ENCODE data around the gene CKS2. TPM values are rescaled to one million over a fixed set of nuclear protein-coding genes. Genes with fewer than 3 reads are reported as not detected.

The CKS2 gene
- total and polyA plus RNA-seq, 2 of the 8 experiments (the other 6 are each of a cell fraction or from before 2014, with no cell fraction given) = 337 to 689 TPM

DNA sequence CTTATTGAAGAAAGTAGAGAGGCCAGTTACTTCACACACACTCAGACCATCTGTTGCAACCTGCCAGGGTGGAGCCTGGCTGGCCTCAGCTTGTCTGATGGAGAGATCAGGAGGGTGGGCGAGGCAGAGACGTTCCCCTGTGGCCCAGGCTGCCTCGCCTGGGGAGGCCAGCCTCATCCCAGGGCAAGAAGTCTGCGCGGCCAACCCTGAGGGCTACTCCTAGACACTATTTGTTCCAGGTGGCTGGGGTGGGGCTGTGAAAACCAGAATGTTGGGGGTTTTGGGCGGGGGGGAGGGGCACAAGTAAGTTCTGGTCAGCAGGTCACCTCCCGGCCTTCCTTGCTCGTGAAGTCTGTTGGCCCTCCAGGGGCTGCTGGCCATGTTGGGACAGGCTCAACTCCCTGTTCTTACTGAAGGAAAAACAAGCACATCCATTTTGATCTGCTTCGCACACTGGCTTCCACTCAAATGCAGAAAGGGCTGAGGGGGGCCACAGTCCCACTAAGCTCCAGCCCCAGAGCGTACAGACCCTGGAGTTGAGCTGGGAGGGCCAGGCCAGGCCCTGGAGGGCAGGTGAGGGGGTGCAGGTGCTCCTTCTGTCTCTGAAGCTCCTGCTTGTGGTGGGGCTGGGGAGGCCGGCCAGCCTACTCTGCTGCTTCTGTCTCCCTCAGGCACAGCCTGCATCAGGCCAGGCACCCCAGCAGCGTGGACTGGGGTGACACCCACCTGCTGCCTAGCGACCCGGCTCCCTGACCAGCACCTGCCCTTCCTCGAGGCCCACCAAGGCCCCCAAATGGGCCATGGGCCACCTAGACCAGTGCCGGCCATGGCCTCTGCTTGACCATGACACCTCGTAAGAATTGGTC, 53.9 kb downstream of the CKS2 start (continued):
- TF ChIP-seq, protein P1, sequence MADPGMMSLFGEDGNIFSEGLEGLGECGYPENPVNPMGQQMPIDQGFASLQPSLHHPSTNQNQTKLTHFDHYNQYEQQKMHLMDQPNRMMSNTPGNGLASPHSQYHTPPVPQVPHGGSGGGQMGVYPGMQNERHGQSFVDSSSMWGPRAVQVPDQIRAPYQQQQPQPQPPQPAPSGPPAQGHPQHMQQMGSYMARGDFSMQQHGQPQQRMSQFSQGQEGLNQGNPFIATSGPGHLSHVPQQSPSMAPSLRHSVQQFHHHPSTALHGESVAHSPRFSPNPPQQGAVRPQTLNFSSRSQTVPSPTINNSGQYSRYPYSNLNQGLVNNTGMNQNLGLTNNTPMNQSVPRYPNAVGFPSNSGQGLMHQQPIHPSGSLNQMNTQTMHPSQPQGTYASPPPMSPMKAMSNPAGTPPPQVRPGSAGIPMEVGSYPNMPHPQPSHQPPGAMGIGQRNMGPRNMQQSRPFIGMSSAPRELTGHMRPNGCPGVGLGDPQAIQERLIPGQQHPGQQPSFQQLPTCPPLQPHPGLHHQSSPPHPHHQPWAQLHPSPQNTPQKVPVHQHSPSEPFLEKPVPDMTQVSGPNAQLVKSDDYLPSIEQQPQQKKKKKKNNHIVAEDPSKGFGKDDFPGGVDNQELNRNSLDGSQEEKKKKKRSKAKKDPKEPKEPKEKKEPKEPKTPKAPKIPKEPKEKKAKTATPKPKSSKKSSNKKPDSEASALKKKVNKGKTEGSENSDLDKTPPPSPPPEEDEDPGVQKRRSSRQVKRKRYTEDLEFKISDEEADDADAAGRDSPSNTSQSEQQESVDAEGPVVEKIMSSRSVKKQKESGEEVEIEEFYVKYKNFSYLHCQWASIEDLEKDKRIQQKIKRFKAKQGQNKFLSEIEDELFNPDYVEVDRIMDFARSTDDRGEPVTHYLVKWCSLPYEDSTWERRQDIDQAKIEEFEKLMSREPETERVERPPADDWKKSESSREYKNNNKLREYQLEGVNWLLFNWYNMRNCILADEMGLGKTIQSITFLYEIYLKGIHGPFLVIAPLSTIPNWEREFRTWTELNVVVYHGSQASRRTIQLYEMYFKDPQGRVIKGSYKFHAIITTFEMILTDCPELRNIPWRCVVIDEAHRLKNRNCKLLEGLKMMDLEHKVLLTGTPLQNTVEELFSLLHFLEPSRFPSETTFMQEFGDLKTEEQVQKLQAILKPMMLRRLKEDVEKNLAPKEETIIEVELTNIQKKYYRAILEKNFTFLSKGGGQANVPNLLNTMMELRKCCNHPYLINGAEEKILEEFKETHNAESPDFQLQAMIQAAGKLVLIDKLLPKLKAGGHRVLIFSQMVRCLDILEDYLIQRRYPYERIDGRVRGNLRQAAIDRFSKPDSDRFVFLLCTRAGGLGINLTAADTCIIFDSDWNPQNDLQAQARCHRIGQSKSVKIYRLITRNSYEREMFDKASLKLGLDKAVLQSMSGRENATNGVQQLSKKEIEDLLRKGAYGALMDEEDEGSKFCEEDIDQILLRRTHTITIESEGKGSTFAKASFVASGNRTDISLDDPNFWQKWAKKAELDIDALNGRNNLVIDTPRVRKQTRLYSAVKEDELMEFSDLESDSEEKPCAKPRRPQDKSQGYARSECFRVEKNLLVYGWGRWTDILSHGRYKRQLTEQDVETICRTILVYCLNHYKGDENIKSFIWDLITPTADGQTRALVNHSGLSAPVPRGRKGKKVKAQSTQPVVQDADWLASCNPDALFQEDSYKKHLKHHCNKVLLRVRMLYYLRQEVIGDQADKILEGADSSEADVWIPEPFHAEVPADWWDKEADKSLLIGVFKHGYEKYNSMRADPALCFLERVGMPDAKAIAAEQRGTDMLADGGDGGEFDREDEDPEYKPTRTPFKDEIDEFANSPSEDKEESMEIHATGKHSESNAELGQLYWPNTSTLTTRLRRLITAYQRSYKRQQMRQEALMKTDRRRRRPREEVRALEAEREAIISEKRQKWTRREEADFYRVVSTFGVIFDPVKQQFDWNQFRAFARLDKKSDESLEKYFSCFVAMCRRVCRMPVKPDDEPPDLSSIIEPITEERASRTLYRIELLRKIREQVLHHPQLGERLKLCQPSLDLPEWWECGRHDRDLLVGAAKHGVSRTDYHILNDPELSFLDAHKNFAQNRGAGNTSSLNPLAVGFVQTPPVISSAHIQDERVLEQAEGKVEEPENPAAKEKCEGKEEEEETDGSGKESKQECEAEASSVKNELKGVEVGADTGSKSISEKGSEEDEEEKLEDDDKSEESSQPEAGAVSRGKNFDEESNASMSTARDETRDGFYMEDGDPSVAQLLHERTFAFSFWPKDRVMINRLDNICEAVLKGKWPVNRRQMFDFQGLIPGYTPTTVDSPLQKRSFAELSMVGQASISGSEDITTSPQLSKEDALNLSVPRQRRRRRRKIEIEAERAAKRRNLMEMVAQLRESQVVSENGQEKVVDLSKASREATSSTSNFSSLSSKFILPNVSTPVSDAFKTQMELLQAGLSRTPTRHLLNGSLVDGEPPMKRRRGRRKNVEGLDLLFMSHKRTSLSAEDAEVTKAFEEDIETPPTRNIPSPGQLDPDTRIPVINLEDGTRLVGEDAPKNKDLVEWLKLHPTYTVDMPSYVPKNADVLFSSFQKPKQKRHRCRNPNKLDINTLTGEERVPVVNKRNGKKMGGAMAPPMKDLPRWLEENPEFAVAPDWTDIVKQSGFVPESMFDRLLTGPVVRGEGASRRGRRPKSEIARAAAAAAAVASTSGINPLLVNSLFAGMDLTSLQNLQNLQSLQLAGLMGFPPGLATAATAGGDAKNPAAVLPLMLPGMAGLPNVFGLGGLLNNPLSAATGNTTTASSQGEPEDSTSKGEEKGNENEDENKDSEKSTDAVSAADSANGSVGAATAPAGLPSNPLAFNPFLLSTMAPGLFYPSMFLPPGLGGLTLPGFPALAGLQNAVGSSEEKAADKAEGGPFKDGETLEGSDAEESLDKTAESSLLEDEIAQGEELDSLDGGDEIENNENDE (IDR thresholded peaks at IDR 0.05; ENCODE audit: insufficient replicate concordance, low read length) = no peak
- no peak for TF ChIP-seq POU5F1 (IDR thresholded peaks at IDR 0.05; ENCODE audit: low read depth, low read length)

Data from H1 (cell line).